Prostate gland (tissue), 2 donors: ENCODE data around the gene ALK. TPM values are rescaled to one million over a fixed set of nuclear protein-coding genes. Genes with fewer than 3 reads are reported as not detected.

Experiments
- DNase-seq: peaks from one replicate; pipeline ENCODE4 v3.0.0-alpha.2; 2019; ENCODE audit warnings: low spot score
- H3K27ac ChIP-seq, 2 donors: fragments of 200-600 bp; sonication (generic); 2 replicates each; pipeline ENCODE4 v1.5.1; 2017 to 2019
- H3K27me3 ChIP-seq: fragments of 200-600 bp; sonication (generic); replicated peaks from 2 replicates; pipeline ENCODE4 v1.5.1; 2019; ENCODE audit not compliant: insufficient read depth
- H3K36me3 ChIP-seq, 2 donors: fragments of 200-600 bp; sonication (generic); 1 replicate in 1 of 2; 2 replicates in 1 of 2; pipeline versions ENCODE4 v1.5.1 to v1.8.1; 2017 to 2019
- H3K4me1 ChIP-seq: fragments of 200-600 bp; sonication (generic); replicated peaks from 2 replicates; pipeline ENCODE4 v1.5.1; 2019
- H3K4me3 ChIP-seq, 2 donors: fragments of 200-600 bp; sonication (generic); 2 replicates each; pipeline ENCODE4 v1.5.1; 2017 to 2019
- H3K9me3 ChIP-seq: fragments of 200-600 bp; sonication (generic); 2 replicates; pipeline ENCODE4 v1.5.1; 2017
- POLR2A ChIP-seq: fragments of 450-650 bp; IDR thresholded peaks from one replicate; pipeline ENCODE4 v1.6.1; 2016; ENCODE audit warnings: antibody characterized with exemption, mild to moderate bottlenecking
- POLR2AphosphoS5 ChIP-seq: sonication (generic); formaldehyde crosslinking; IDR thresholded peaks from one replicate; pipeline ENCODE4 v1.6.1; 2017; ENCODE audit warnings: antibody characterized with exemption
- WGBS: methylation state at CpG from one replicate; pipeline ENCODE4 v1.1.5; 2018; 5-methylcytosine and 5-hydroxymethylcytosine counted together
- intact Hi-C: fragments of 100-400 bp; cut with DNase I; formaldehyde crosslinking; loops from one replicate; pipeline ENCODE4 v1.14.2; 2022
- total RNA-seq, 2 donors: library from RNA; depleted of rRNA; stranded (reverse); fragments of >200 nt; gene quantifications; one replicate each; pipeline ENCODE4 v1.1.0, GENCODE V29; 2016
- TF ChIP-seq, protein P1 (sequence below), 4 experiments: fragments of 200-600 bp in 2 of 4; fragments of 450-650 bp in 2 of 4; sonication (generic) in 2 of 4; IDR thresholded peaks; 1 replicate in 3 of 4; 2 replicates in 1 of 4; pipeline ENCODE4 v1.5.1; 2016 to 2019; ENCODE audit warnings: antibody characterized with exemption in 4 of 4, mild to moderate bottlenecking in 2 of 4, moderate library complexity in 2 of 4

Gene ALK
- total RNA-seq, 2 donors from 2014 or later: 0.14 to 1.2 TPM

- DNase-seq: no peak
- H3K4me3 ChIP-seq: no peak overlapping the region
- 76% methylated on average over 10 of the region's 10 CpGs for WGBS
- H3K9me3 ChIP-seq: no peaks in the 10 kb centered on the region
- intact Hi-C loops: no loop called here
- H3K4me1 ChIP-seq: no peaks in the 10 kb centered on the region
- no peaks in the 10 kb centered on the region for H3K36me3 ChIP-seq
- H3K27ac ChIP-seq: no peak overlapping the region
- TF ChIP-seq POLR2AphosphoS5 (no peak), POLR2A (no peak)
- TF ChIP-seq, protein P1, sequence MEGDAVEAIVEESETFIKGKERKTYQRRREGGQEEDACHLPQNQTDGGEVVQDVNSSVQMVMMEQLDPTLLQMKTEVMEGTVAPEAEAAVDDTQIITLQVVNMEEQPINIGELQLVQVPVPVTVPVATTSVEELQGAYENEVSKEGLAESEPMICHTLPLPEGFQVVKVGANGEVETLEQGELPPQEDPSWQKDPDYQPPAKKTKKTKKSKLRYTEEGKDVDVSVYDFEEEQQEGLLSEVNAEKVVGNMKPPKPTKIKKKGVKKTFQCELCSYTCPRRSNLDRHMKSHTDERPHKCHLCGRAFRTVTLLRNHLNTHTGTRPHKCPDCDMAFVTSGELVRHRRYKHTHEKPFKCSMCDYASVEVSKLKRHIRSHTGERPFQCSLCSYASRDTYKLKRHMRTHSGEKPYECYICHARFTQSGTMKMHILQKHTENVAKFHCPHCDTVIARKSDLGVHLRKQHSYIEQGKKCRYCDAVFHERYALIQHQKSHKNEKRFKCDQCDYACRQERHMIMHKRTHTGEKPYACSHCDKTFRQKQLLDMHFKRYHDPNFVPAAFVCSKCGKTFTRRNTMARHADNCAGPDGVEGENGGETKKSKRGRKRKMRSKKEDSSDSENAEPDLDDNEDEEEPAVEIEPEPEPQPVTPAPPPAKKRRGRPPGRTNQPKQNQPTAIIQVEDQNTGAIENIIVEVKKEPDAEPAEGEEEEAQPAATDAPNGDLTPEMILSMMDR (IDR thresholded peaks at IDR 0.05): no peak
- no peaks in the 10 kb centered on the region for H3K27me3 ChIP-seq
Measured at GRCh38 chr2:29336341-29337241, 584.8 kb downstream of the ALK start.

DNA sequence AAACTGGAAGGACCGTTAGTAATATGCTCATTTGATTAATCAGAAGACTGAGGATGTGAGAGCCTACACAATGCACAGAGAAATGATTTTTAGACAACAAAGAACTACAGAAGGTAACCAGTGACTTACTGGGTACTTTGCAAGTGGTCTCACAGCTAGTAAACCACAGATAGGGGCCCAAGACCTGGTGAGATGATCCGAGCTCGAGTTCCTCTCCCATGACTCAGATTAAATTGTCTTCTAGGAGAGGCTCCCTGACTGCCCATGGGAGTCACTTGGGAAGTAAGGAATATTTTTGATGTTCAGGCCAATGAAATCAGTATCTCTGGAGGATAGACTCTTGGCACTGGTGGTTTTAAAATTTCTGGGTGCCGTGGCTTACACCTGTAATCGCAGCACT, 586.0 kb downstream of the ALK start:
- intact Hi-C loops: no loop called here
- no peak overlapping the region for H3K4me3 ChIP-seq
- no peaks in the 10 kb centered on the region for H3K9me3 ChIP-seq
- TF ChIP-seq, protein P1 (IDR thresholded peaks at IDR 0.05): no peak
- TF ChIP-seq POLR2AphosphoS5: no peak
- TF ChIP-seq POLR2A: no peak
- no peak for DNase-seq
- 83% methylated on average over 5 of the region's 5 CpGs for WGBS
- H3K27me3 ChIP-seq: no peaks in the 10 kb centered on the region
- H3K36me3 ChIP-seq: no peaks in the 10 kb centered on the region
- no peaks in the 10 kb centered on the region for H3K4me1 ChIP-seq
- no peak overlapping the region for H3K27ac ChIP-seq

- WGBS: 21% methylated on average over 10 of the region's 10 CpGs
- Histone ChIP-seq H3K27me3 (no peaks in the 10 kb centered on the region), H3K27ac (no peak overlapping the region), H3K9me3 (no peaks in the 10 kb centered on the region), H3K4me3 (no peak overlapping the region), H3K4me1 (no peaks in the 10 kb centered on the region), H3K36me3 (no peaks in the 10 kb centered on the region)
- no peak for DNase-seq
- TF ChIP-seq, protein P1 (IDR thresholded peaks at IDR 0.05): no peak
- no peak for TF ChIP-seq POLR2A
- TF ChIP-seq POLR2AphosphoS5: no peak
- intact Hi-C loops: no loop called here
Measured at GRCh38 chr2:29334706-29335105, 586.7 kb downstream of the ALK start.

- Histone ChIP-seq H3K9me3 (no peaks in the 10 kb centered on the region), H3K27ac (no peak overlapping the region), H3K27me3 (no peaks in the 10 kb centered on the region), H3K36me3 (no peaks in the 10 kb centered on the region), H3K4me1 (no peaks in the 10 kb centered on the region), H3K4me3 (no peak overlapping the region)
- no peak for DNase-seq
- intact Hi-C loops: no loop called here
- WGBS: 72% methylated on average over 2 of the region's 2 CpGs
- TF ChIP-seq, protein P1 (IDR thresholded peaks at IDR 0.05): no peak
- no peak for TF ChIP-seq POLR2A
- TF ChIP-seq POLR2AphosphoS5: no peak
Measured at GRCh38 chr2:29332540-29332939, 588.8 kb downstream of the ALK start.

- Histone ChIP-seq H3K27ac (no peak overlapping the region), H3K9me3 (no peaks in the 10 kb centered on the region), H3K27me3 (no peaks in the 10 kb centered on the region), H3K4me3 (no peak overlapping the region), H3K4me1 (no peaks in the 10 kb centered on the region), H3K36me3 (no peaks in the 10 kb centered on the region)
- no peak for TF ChIP-seq POLR2AphosphoS5
- TF ChIP-seq POLR2A: no peak
- TF ChIP-seq, protein P1 (IDR thresholded peaks at IDR 0.05): no peak
- DNase-seq: no peak
- 88% methylated on average over 3 of the region's 3 CpGs for WGBS
- intact Hi-C loops: no loop called here
Measured at GRCh38 chr2:29329899-29330298, 591.5 kb downstream of the ALK start.
